OCI-LY7 (cell line): ENCODE results near the gene OR4D5. TPM values are rescaled to one million over a fixed set of nuclear protein-coding genes. Genes with fewer than 3 reads are reported as not detected.

Source experiments
- Bru-seq: library from RNA; stranded (reverse); fragments of 400-500 nt; gene quantifications from one replicate; lab custom pipeline; 2021; lab: Mats Ljungman, UMichigan
- BruChase-seq, 2 experiments: library from RNA; stranded (reverse); fragments of 400-500 nt; gene quantifications; one replicate each; lab custom pipeline; 2021; lab: Mats Ljungman, UMichigan
- BruUV-seq: library from RNA; stranded (reverse); fragments of 400-500 nt; replicated peaks from 2 replicates; lab custom pipeline; 2021; lab: Mats Ljungman, UMichigan
- CTCF ChIA-PET: fragments of 300-600 bp; sonication (Branson Sonifier 250); formaldehyde crosslinking; loops from one replicate; lab custom pipeline; 2022; ENCODE audit warnings: antibody characterized with exemption; ENCODE audit not compliant: unreplicated experiment; lab: Charles Lee
- POLR2A ChIA-PET: fragments of 300-600 bp; sonication (Branson Sonifier 250); formaldehyde crosslinking; loops from one replicate; lab custom pipeline; 2022; ENCODE audit warnings: antibody characterized with exemption; lab: Charles Lee
- DNase-seq: peaks from one replicate; pipeline ENCODE4 v3.0.0-alpha.2; 2015; ENCODE audit warnings: low spot score
- H2AFZ ChIP-seq: fragments of 200-600 bp; sonication (generic), shearing (Covaris generic); 2 replicates; pipeline ENCODE4 v1.6.1; 2014; ENCODE audit warnings: mild to moderate bottlenecking, antibody characterized with exemption, low read length, moderate library complexity
- H3K27ac ChIP-seq: fragments of 200-600 bp; sonication (generic); 2 replicates; pipeline ENCODE4 v1.5.1; 2014; ENCODE audit warnings: mixed run types, low read depth, mild to moderate bottlenecking, moderate library complexity, low read length, inconsistent platforms; ENCODE audit not compliant: poor library complexity, severe bottlenecking
- H3K36me3 ChIP-seq: fragments of 200-600 bp; sonication (generic); 2 replicates; pipeline ENCODE4 v1.6.1; 2014; ENCODE audit warnings: mild to moderate bottlenecking, antibody characterized with exemption, low read length, moderate library complexity, mixed read lengths; ENCODE audit not compliant: insufficient read depth
- H3K4me1 ChIP-seq: fragments of 200-600 bp; sonication (generic); 2 replicates; pipeline ENCODE4 v1.5.1; 2014; ENCODE audit warnings: mild to moderate bottlenecking, low read length; ENCODE audit not compliant: insufficient read depth, poor library complexity, severe bottlenecking
- H3K4me2 ChIP-seq: fragments of 200-600 bp; sonication (generic); 2 replicates; pipeline ENCODE4 v1.6.1; 2014; ENCODE audit warnings: mild to moderate bottlenecking, low read length
- H3K4me3 ChIP-seq: fragments of 200-600 bp; sonication (generic); 2 replicates; pipeline ENCODE4 v1.5.1; 2014; ENCODE audit warnings: mild to moderate bottlenecking, low read depth, low read length; ENCODE audit not compliant: poor library complexity, severe bottlenecking
- H3K79me2 ChIP-seq: fragments of 200-600 bp; sonication (generic); 2 replicates; pipeline ENCODE4 v1.6.1; 2016; ENCODE audit warnings: low read depth, mild to moderate bottlenecking, low read length, moderate library complexity, mixed read lengths; ENCODE audit not compliant: insufficient read depth
- H3K9me2 ChIP-seq: fragments of 200-600 bp; sonication (generic); 2 replicates; pipeline ENCODE4 v1.6.1; 2016; ENCODE audit warnings: mild to moderate bottlenecking, low read length, mixed read lengths; ENCODE audit not compliant: insufficient read depth
- H3K9me3 ChIP-seq: fragments of 200-600 bp; sonication (generic); 2 replicates; pipeline ENCODE4 v1.6.1; 2014; ENCODE audit warnings: mild to moderate bottlenecking, mixed run types, low read length, mixed read lengths
- H4K20me1 ChIP-seq: fragments of 200-600 bp; sonication (generic); 2 replicates; pipeline ENCODE4 v1.6.1; 2014; ENCODE audit warnings: mild to moderate bottlenecking, antibody characterized with exemption, low read length, moderate library complexity, mixed read lengths; ENCODE audit not compliant: insufficient read depth
- CTCF ChIP-seq: fragments of 200-600 bp; sonication (generic); conservative IDR thresholded peaks from 2 replicates; pipeline ENCODE4 v1.5.1; 2014; ENCODE audit warnings: mild to moderate bottlenecking, antibody characterized with exemption, low read length, moderate library complexity, mixed read lengths
- EZH2phosphoT487 ChIP-seq: fragments of 200-600 bp; sonication (generic); IDR thresholded peaks from 2 replicates; pipeline ENCODE4 v1.6.1; 2018; ENCODE audit warnings: low read depth, borderline replicate concordance, mild to moderate bottlenecking, mixed run types, antibody characterized with exemption, low read length, moderate library complexity, mixed read lengths
- intact Hi-C: fragments of 100-400 bp; cut with micrococcal nuclease; formaldehyde crosslinking; loops from one replicate; pipeline ENCODE4 v1.10.0; 2022; ENCODE audit not compliant: unreplicated experiment
- long read RNA-seq: library from polyadenylated mRNA; stranded (forward); transcript quantifications from one replicate; pipeline ENCODE4 v2.0.0, GENCODE V29; 2022
- total RNA-seq, 2 experiments: library from RNA; depleted of rRNA in 1 of 2; stranded (reverse); fragments of >200 nt in 1 of 2; shearing (Covaris generic) in 1 of 2; gene quantifications; 2 replicates each; pipeline ENCODE4 v1.2.3, GENCODE V29; 2014 to 2022

OR4D5 gene
- total RNA-seq (2014; rRNA removed; shearing (Covaris generic)) (not detected in 2 replicates), total RNA-seq (2022) (not detected in 2 replicates), Bru-seq, nascent RNA (not detected), BruChase-seq, experiment 1, labeled RNA remaining after a 6-hour chase (not detected), BruChase-seq, experiment 2, labeled RNA remaining after a 2-hour chase (not detected)
- long read RNA-seq: 0 reads

- Histone ChIP-seq H3K9me3 (no peaks in the 10 kb centered on the region), H2AFZ (no peak within 1 kb of the TSS), H3K4me3 (no peak within 1 kb of the TSS), H4K20me1 (no peaks in the 10 kb centered on the region), H3K9me2 (no peaks in the 10 kb centered on the region), H3K79me2 (no peaks in the 10 kb centered on the region), H3K4me1 (no peaks in the 10 kb centered on the region), H3K27ac (no peak within 1 kb of the TSS), H3K4me2 (no peak within 1 kb of the TSS), H3K36me3 (no peaks in the 10 kb centered on the region)
- intact Hi-C loops: no loop called here
- POLR2A ChIA-PET: no interaction called here
- TF ChIP-seq CTCF (no peak), EZH2phosphoT487 (no peak)
- no peak for DNase-seq
- no TSS peak for BruUV-seq
- CTCF ChIA-PET: no interaction called here
Measured at GRCh38 chr11:123939317-123939716, at the start of gene OR4D5. OR4D5 (plus strand) TSS chr11:123939617; CDS start chr11:123939617, 0 bp downstream.

GRCh38 chr11:123892031-123892430 is 47.4 kb upstream of the OR4D5 start:
- Histone ChIP-seq H2AFZ (no peak overlapping the region), H4K20me1 (no peaks in the 10 kb centered on the region), H3K9me2 (no peaks in the 10 kb centered on the region), H3K79me2 (no peaks in the 10 kb centered on the region), H3K4me2 (no peak overlapping the region), H3K4me3 (no peak overlapping the region), H3K27ac (no peak overlapping the region), H3K4me1 (no peaks in the 10 kb centered on the region), H3K9me3 (no peaks in the 10 kb centered on the region), H3K36me3 (no peaks in the 10 kb centered on the region)
- no TSS peak for BruUV-seq
- CTCF ChIA-PET: no interaction called here
- intact Hi-C loops: no loop called here
- DNase-seq: no peak
- no peak for TF ChIP-seq CTCF
- TF ChIP-seq EZH2phosphoT487: no peak
- POLR2A ChIA-PET: interaction anchor here (1.2 kb wide), 1 partner anchor 14 kb away, joined by 4 read pairs; no protein-coding TSS in a partner anchor

GRCh38 chr11:123899792-123900191 is 39.6 kb upstream of the OR4D5 start:
- Histone ChIP-seq H3K4me3 (no peak overlapping the region), H3K27ac (no peak overlapping the region), H3K9me2 (no peaks in the 10 kb centered on the region), H2AFZ (no peak overlapping the region), H3K4me2 (no peak overlapping the region), H3K4me1 (no peaks in the 10 kb centered on the region), H3K36me3 (no peaks in the 10 kb centered on the region), H3K79me2 (no peaks in the 10 kb centered on the region), H4K20me1 (no peaks in the 10 kb centered on the region), H3K9me3 (no peaks in the 10 kb centered on the region)
- DNase-seq: no peak
- ChIA-PET POLR2A (no interaction called here), CTCF (no interaction called here)
- TF ChIP-seq CTCF (no peak), EZH2phosphoT487 (no peak)
- BruUV-seq: no TSS peak
- intact Hi-C loops: no loop called here
